Measurements from ENCODE around the gene GPI. TPM values are rescaled to one million over a fixed set of nuclear protein-coding genes. Genes with fewer than 3 reads are reported as not detected.
A peak's percentile ranks its signal among the peaks of the same experiment; 100 is the strongest.

The GPI gene
- total and polyA plus RNA-seq, 9 of the 15 experiments (the other 6 are each of a cell fraction or from before 2014, with no cell fraction given), result 88.3 to 358 (median 122) TPM

DNA sequence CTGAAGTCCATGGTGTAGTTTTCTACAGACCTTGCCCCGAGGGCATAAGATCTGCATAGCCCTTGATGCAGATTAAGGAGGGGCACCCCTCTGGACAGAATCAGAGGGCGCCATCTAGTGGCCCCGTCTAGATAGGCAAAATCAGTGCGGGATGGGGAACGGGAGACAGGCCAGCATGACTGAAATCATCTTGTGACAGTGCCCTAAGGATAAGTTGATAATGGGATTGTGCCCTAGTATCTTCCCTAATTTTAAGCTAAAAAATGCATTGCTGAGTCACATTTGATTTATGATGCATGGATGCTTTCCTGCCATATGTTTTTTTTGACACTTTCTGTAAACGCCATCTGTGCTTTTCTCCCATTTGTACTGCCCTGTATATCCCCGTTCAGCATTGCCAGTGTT lies 19.0 kb upstream of the GPI start:
- Histone ChIP-seq H4K20me1 (replicated peaks; ENCODE audit: control insufficient read depth, insufficient read depth, low read length) (no peaks in the 10 kb centered on the region), H3K27me3 (ENCODE audit: control insufficient read depth in 2 of 2, insufficient read depth in 2 of 2, low read length in 2 of 2) (no peaks in the 10 kb centered on the region), H3K9ac (ENCODE audit: insufficient read depth in 1 of 2, low read depth in 2 of 2, low read length in 2 of 2) (no peak overlapping the region), H3K9me1 (ENCODE audit: control insufficient read depth, insufficient read depth, low read length) (no peaks in the 10 kb centered on the region), H3K4me2 (ENCODE audit: insufficient read depth, low read length) (no peak overlapping the region), H2AFZ (ENCODE audit: low read depth, low read length) (no peak overlapping the region), H3K4me1 (replicated peaks in 1 of 2; ENCODE audit: control insufficient read depth in 2 of 2, insufficient read depth in 2 of 2, low read length in 2 of 2) (peaks cover 0 to 3% of the 10 kb centered on the region in 2 experiments; a peak in 1 of 5 replicates), H3K36me3 (ENCODE audit: control insufficient read depth, insufficient read depth, low read length) (peaks cover 29% of the 10 kb centered on the region), H3K4me3 (no peak overlapping the region), H3K9me3 (replicated peaks; ENCODE audit: control insufficient read depth, insufficient read depth, low read depth, low read length) (no peaks in the 10 kb centered on the region; the same call in 1 of the 2 replicates), H3K27ac (ENCODE audit: extremely low read depth, low read depth, low read length) (no peak overlapping the region), H3K79me2 (ENCODE audit: control insufficient read depth, insufficient read depth, low read length) (no peaks in the 10 kb centered on the region)
- 33% methylated on average over 7 of the region's 7 CpGs for WGBS (ENCODE audit: insufficient coverage, low coverage, missing lambda C conversion rate)
- BruUV-seq (replicated peaks), result no TSS peak
- POLR2A ChIA-PET, result interaction anchor here (0.9 kb wide), 1 partner anchor 10 kb away, joined by 6 read pairs; no protein-coding TSS in a partner anchor
- intact Hi-C loops (cut with micrococcal nuclease), result loop anchor here (1.0 to 10.0 kb wide), 2 partner anchors 84 to 221 kb away; no protein-coding TSS in a partner anchor
- DNase-seq (ENCODE audit: extremely low read depth in 1 of 4, low spot score in 3 of 4) (peak; percentile 77 to 90 (median 82)), ATAC-seq (peak; percentile 96), FAIRE-seq (peak; percentile 95)
- CTCF ChIA-PET (ENCODE audit: low intra/inter-chr PET ratio), result interaction anchor here (0.6 to 1.3 kb wide), 2 partner anchors 105 to 304 kb away, joined by 3 to 5 read pairs; no protein-coding TSS in a partner anchor
- in situ Hi-C loops (cut with MboI), result no loop called here
- TF ChIP-seq ZNF561 (CRISPR knock-in tag; conservative IDR thresholded peaks at IDR 0.05) (no peak), RBM22 (IDR thresholded peaks at IDR 0.05; ENCODE audit: low read depth, low read length, poor library complexity, severe bottlenecking) (no peak), RHOXF2B (CRISPR knock-in tag; conservative IDR thresholded peaks at IDR 0.05) (no peak), SRSF7 (optimal IDR thresholded peaks at IDR 0.05; ENCODE audit: low read depth, low read length) (no peak), RAD21 (CRISPR knock-in tag; conservative IDR thresholded peaks at IDR 0.05 in 1 of 2, IDR thresholded peaks at IDR 0.05 in 1 of 2) (peak in 1 of 2 experiments; percentile 73; a peak in 2 of 4 replicates), TAF7 (tag; IDR thresholded peaks at IDR 0.05) (no peak), SRSF9 (IDR thresholded peaks at IDR 0.05; ENCODE audit: borderline replicate concordance, low read depth, low read length) (no peak)
- TF ChIP-seq, protein P1, sequence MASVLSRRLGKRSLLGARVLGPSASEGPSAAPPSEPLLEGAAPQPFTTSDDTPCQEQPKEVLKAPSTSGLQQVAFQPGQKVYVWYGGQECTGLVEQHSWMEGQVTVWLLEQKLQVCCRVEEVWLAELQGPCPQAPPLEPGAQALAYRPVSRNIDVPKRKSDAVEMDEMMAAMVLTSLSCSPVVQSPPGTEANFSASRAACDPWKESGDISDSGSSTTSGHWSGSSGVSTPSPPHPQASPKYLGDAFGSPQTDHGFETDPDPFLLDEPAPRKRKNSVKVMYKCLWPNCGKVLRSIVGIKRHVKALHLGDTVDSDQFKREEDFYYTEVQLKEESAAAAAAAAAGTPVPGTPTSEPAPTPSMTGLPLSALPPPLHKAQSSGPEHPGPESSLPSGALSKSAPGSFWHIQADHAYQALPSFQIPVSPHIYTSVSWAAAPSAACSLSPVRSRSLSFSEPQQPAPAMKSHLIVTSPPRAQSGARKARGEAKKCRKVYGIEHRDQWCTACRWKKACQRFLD (CRISPR knock-in tag; IDR thresholded peaks at IDR 0.05), result no peak
- TF ChIP-seq, protein P2, sequence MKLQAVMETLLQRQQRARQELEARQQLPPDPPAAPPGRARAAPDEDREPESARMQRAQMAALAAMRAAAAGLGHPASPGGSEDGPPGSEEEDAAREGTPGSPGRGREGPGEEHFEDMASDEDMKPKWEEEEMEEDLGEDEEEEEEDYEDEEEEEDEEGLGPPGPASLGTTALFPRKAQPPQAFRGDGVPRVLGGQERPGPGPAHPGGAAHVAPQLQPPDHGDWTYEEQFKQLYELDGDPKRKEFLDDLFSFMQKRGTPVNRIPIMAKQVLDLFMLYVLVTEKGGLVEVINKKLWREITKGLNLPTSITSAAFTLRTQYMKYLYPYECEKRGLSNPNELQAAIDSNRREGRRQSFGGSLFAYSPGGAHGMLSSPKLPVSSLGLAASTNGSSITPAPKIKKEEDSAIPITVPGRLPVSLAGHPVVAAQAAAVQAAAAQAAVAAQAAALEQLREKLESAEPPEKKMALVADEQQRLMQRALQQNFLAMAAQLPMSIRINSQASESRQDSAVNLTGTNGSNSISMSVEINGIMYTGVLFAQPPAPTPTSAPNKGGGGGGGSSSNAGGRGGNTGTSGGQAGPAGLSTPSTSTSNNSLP (IDR thresholded peaks at IDR 0.05; ENCODE audit: borderline replicate concordance, low read depth, low read length), result 0 out of 2 replicates have a peak, but pooled peaks have one; percentile 17
- TF ChIP-seq, protein P3, sequence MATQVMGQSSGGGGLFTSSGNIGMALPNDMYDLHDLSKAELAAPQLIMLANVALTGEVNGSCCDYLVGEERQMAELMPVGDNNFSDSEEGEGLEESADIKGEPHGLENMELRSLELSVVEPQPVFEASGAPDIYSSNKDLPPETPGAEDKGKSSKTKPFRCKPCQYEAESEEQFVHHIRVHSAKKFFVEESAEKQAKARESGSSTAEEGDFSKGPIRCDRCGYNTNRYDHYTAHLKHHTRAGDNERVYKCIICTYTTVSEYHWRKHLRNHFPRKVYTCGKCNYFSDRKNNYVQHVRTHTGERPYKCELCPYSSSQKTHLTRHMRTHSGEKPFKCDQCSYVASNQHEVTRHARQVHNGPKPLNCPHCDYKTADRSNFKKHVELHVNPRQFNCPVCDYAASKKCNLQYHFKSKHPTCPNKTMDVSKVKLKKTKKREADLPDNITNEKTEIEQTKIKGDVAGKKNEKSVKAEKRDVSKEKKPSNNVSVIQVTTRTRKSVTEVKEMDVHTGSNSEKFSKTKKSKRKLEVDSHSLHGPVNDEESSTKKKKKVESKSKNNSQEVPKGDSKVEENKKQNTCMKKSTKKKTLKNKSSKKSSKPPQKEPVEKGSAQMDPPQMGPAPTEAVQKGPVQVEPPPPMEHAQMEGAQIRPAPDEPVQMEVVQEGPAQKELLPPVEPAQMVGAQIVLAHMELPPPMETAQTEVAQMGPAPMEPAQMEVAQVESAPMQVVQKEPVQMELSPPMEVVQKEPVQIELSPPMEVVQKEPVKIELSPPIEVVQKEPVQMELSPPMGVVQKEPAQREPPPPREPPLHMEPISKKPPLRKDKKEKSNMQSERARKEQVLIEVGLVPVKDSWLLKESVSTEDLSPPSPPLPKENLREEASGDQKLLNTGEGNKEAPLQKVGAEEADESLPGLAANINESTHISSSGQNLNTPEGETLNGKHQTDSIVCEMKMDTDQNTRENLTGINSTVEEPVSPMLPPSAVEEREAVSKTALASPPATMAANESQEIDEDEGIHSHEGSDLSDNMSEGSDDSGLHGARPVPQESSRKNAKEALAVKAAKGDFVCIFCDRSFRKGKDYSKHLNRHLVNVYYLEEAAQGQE (IDR thresholded peaks at IDR 0.05; ENCODE audit: borderline replicate concordance), result peak; percentile 34; the same call in 1 of the 2 replicates
- TF ChIP-seq, protein P3 (CRISPR knock-in tag; IDR thresholded peaks at IDR 0.05; ENCODE audit: low read depth), result no peak

Data from K562 (cell line).